Measurements from ENCODE around the gene UNG. TPM values are rescaled to one million over a fixed set of nuclear protein-coding genes. Genes with fewer than 3 reads are reported as not detected.

Gene UNG
- total RNA-seq, 1 experiment from 2014 or later = 74.4 TPM

DNA sequence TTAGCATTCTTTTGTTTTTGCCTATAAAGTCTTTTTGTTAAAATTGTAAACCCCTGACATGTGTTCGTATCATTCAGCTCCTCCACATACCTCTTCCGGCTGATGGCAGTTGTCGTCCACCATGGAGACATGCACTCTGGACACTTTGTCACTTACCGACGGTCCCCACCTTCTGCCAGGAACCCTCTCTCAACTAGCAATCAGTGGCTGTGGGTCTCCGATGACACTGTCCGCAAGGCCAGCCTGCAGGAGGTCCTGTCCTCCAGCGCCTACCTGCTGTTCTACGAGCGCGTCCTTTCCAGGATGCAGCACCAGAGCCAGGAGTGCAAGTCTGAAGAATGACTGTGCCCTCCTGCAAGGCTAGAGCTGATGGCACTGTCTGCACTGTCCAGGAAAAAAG is 11.8 kb upstream of the UNG start:
- Histone ChIP-seq H3K9me3 (ENCODE audit: control insufficient read depth, insufficient read depth, low read depth, low read length) (no peaks in the 10 kb centered on the region), H3K36me3 (ENCODE audit: control insufficient read depth, insufficient read depth, low read length) (peaks cover 8% of the 10 kb centered on the region), H3K27me3 (ENCODE audit: control insufficient read depth, insufficient read depth, low read length) (no peaks in the 10 kb centered on the region), H3K4me1 (ENCODE audit: control insufficient read depth, insufficient read depth, low read length) (no peaks in the 10 kb centered on the region), H3K27ac (ENCODE audit: low read length) (no peak overlapping the region), H3K4me3 (ENCODE audit: low read depth in 2 of 2, low read length in 2 of 2) (no peak overlapping the region)
- ChIA-PET CTCF (no interaction called here), POLR2A (no interaction called here)
- in situ Hi-C loops (cut with HindIII; ENCODE audit: low pct_unique_long_range_greater_than_20kb, low sequenced_read_pairs) (no loop called here), intact Hi-C loops (cut with micrococcal nuclease; ENCODE audit: unreplicated experiment) (loop anchor here (10.0 kb wide), 1 partner anchor 201 kb away; the partner anchor contains the start of gene DAO)
- no TSS peak for BruUV-seq (replicated peaks)
- ATAC-seq = no peak
- TF ChIP-seq, protein P1, sequence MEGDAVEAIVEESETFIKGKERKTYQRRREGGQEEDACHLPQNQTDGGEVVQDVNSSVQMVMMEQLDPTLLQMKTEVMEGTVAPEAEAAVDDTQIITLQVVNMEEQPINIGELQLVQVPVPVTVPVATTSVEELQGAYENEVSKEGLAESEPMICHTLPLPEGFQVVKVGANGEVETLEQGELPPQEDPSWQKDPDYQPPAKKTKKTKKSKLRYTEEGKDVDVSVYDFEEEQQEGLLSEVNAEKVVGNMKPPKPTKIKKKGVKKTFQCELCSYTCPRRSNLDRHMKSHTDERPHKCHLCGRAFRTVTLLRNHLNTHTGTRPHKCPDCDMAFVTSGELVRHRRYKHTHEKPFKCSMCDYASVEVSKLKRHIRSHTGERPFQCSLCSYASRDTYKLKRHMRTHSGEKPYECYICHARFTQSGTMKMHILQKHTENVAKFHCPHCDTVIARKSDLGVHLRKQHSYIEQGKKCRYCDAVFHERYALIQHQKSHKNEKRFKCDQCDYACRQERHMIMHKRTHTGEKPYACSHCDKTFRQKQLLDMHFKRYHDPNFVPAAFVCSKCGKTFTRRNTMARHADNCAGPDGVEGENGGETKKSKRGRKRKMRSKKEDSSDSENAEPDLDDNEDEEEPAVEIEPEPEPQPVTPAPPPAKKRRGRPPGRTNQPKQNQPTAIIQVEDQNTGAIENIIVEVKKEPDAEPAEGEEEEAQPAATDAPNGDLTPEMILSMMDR (IDR thresholded peaks at IDR 0.05) = no peak
- no peak for DNase-seq (ENCODE audit: low read depth, low spot score)

DNA sequence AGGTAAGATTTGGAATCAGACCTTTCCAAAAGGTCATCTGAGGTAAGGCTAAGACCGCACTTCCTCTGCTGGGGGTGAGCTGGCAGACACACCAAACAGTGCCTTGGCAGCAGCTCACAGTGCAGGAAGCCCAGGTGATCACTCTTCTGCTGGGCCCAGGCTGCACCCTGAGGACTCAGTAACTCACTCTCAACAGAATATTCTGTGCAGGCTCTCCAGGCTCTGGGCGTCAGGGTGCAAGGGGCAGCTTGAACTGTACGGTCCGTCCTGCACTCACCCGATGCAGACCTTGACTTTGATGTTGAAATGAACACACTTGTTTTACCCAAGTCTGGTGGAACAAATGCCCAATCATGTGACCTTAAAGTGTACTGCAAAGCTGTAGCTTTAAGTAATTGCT is 10.1 kb upstream of the UNG start:
- H3K9me3 ChIP-seq (ENCODE audit: control insufficient read depth, insufficient read depth, low read depth, low read length) = no peaks in the 10 kb centered on the region
- H3K27me3 ChIP-seq (ENCODE audit: control insufficient read depth, insufficient read depth, low read length) = no peaks in the 10 kb centered on the region
- CTCF ChIA-PET = no interaction called here
- ATAC-seq = no peak
- TF ChIP-seq, protein P2, sequence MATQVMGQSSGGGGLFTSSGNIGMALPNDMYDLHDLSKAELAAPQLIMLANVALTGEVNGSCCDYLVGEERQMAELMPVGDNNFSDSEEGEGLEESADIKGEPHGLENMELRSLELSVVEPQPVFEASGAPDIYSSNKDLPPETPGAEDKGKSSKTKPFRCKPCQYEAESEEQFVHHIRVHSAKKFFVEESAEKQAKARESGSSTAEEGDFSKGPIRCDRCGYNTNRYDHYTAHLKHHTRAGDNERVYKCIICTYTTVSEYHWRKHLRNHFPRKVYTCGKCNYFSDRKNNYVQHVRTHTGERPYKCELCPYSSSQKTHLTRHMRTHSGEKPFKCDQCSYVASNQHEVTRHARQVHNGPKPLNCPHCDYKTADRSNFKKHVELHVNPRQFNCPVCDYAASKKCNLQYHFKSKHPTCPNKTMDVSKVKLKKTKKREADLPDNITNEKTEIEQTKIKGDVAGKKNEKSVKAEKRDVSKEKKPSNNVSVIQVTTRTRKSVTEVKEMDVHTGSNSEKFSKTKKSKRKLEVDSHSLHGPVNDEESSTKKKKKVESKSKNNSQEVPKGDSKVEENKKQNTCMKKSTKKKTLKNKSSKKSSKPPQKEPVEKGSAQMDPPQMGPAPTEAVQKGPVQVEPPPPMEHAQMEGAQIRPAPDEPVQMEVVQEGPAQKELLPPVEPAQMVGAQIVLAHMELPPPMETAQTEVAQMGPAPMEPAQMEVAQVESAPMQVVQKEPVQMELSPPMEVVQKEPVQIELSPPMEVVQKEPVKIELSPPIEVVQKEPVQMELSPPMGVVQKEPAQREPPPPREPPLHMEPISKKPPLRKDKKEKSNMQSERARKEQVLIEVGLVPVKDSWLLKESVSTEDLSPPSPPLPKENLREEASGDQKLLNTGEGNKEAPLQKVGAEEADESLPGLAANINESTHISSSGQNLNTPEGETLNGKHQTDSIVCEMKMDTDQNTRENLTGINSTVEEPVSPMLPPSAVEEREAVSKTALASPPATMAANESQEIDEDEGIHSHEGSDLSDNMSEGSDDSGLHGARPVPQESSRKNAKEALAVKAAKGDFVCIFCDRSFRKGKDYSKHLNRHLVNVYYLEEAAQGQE (IDR thresholded peaks at IDR 0.05; ENCODE audit: insufficient read depth in 1 of 2, low read depth in 2 of 2, low read length in 1 of 2) = no peak
- TF ChIP-seq SIN3A (IDR thresholded peaks at IDR 0.05; ENCODE audit: borderline replicate concordance, insufficient read depth, low read depth, low read length) (no peak), TCF7L2 (IDR thresholded peaks at IDR 0.05; ENCODE audit: low read depth, low read length) (no peak), POLR2AphosphoS5 (IDR thresholded peaks at IDR 0.05; ENCODE audit: low read depth, low read length) (no peak)
- TF ChIP-seq, protein P1 (IDR thresholded peaks at IDR 0.05) = no peak
- intact Hi-C loops (cut with micrococcal nuclease; ENCODE audit: unreplicated experiment) = loop anchor here (10.0 kb wide), 1 partner anchor 202 kb away; the partner anchor contains the start of gene DAO
- peaks cover 11% of the 10 kb centered on the region for H3K4me1 ChIP-seq (ENCODE audit: control insufficient read depth, insufficient read depth, low read length)
- in situ Hi-C loops (cut with HindIII; ENCODE audit: low pct_unique_long_range_greater_than_20kb, low sequenced_read_pairs) = no loop called here
- H3K4me3 ChIP-seq (ENCODE audit: low read depth in 2 of 2, low read length in 2 of 2) = no peak overlapping the region
- peaks cover 8% of the 10 kb centered on the region for H3K36me3 ChIP-seq (ENCODE audit: control insufficient read depth, insufficient read depth, low read length)
- no peak for DNase-seq (ENCODE audit: low read depth, low spot score)
- POLR2A ChIA-PET = no interaction called here
- H3K27ac ChIP-seq (ENCODE audit: low read length) = no peak overlapping the region
- no TSS peak for BruUV-seq (replicated peaks)
